K562 treated with DMSO at 1 percent for 12 hours (cell line): ENCODE measurements around the gene UTRN. TPM values are rescaled to one million over a fixed set of nuclear protein-coding genes. Genes with fewer than 3 reads are reported as not detected.

Source experiments
- total RNA-seq: library from RNA; unstranded; fragments of 300-600 nt; gene quantifications from 2 replicates; pipeline ENCODE4 v1.2.3, GENCODE V29; 2022; ENCODE audit not compliant: insufficient read depth

Gene UTRN
- 0.68 and 6.7 TPM in 2 replicates for total RNA-seq

GRCh38 chr6:144284783-144285547 is at the start of gene UTRN:
TSS of gene UTRN (plus strand) at chr6:144285335. CDS start at chr6:144291829, 6,494 bp downstream.

Other genes with a start within 250 kb of the UTRN start
- 454 and 671 TPM in 2 replicates for gene SF3B5, start 189.8 kb upstream of the UTRN start, total RNA-seq
- gene STX11, start 134.8 kb upstream of the UTRN start, total RNA-seq, result 1.2 and 1.3 TPM in 2 replicates